Activated CD4-positive, alpha-beta T cell treated with anti-CD3 and anti-CD28 coated beads for 48 hours (primary cell): Measurements from ENCODE around the gene SNAP47.

Source experiments
- DNase-seq: peaks from one replicate; pipeline ENCODE4 v3.0.0-alpha.2; 2020

Gene SNAP47

GRCh38 chr1:227805606-227806197, 70.5 kb downstream of the SNAP47 start:
- DNase-seq, result no peak

DNA sequence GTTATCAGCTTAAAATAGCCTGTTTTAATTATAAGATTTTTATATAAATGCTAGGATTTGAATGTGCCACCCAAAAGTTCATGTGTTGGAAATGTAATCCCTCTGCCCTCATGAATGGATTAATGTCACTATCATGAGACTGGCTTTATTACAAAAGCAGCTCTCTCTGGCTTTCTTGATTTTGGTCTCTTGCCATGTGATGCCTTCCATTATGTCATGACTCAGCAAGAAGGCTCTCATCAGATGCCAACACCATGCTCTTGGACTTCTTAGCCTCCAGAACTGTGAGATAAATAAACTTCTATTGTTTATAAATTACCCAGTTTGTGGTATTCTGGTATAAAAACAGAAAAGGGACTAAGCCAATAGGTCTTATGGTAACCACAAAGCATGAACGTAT, 73.3 kb downstream of the SNAP47 start:
- no peak for DNase-seq

DNA sequence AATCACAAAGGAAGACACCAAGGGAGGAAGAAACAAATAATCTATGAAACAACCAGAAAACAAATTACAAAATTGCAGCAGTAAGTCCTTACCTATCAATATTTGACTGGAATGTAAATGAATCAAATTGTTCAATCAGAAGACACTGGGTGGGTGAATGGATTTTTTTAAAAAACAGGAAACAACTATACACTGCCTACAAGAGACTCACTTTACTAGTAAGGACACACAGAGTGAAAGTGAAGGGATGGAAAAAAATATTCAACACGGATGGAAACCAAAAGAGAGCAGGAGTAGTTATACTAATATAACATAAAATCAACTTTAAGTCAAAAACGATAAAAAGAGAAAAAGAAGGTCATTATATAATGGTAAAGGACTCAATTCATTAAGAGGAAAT, 73.8 kb downstream of the SNAP47 start:
- DNase-seq, result no peak

DNA sequence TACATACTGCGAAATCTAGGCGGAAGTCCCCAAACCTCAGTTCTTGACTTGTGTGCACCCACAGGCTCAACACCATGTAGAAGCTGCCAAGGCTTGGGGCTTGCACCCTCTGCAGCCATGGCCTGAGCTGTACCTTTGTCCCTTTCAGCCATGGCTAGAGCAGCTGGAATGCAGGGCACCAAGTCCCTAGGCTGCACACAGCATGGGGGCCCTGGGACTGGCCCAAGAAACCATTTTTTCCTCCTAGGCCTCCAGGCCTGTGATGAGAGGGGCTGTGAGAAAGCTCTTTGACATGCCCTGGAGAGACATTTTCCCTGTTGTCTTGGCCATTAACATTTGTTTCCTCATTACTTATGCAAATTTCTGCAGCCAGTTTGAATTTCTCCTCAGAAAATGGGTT, 78.7 kb downstream of the SNAP47 start:
- DNase-seq, result no peak

DNA sequence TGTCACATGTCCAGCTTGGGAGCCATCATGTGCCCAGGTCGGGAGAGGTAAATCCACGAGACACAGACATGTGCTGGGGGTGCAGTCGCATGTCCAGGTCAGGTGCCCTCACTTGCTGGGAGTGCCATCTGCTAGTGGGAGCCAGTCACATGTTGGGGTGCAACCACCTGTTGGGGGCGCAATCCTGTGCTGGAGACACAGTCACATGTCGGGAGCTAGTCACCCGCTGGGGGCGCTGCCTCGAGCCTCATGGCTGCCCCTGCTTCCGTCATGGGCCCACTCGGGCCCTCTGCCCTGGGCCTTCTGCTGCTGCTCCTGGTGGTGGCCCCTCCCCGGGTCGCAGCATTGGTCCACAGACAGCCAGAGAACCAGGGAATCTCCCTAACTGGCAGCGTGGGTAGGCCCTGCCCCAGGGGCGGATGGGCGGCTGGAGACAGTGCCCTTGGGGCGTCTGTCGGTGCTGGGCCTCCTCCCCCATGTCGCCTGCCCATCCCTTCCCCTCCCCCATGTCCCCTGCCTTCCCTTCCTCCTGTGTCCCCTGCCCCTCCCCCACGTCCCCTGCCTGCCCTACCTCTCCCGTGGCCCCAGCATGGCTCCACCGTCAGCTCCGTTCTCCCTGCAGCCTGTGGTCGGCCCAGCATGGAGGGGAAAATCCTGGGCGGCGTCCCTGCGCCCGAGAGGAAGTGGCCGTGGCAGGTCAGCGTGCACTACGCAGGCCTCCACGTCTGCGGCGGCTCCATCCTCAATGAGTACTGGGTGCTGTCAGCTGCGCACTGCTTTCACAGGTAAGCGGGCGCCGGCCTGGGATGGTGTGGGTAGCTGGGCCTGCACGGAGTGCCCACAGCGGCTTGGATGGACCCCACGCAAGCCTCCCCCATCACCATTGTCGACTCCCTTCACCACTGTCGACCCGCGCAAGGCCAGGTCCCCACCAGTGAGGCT, 80.5 kb downstream of the SNAP47 start, which contains the start of gene PRSS38:
TSS of gene PRSS38 (plus strand) at position 208 of the 942 bp plus-strand sequence. CDS start at position 250, 42 bp downstream.
- DNase-seq, result no peak

DNA sequence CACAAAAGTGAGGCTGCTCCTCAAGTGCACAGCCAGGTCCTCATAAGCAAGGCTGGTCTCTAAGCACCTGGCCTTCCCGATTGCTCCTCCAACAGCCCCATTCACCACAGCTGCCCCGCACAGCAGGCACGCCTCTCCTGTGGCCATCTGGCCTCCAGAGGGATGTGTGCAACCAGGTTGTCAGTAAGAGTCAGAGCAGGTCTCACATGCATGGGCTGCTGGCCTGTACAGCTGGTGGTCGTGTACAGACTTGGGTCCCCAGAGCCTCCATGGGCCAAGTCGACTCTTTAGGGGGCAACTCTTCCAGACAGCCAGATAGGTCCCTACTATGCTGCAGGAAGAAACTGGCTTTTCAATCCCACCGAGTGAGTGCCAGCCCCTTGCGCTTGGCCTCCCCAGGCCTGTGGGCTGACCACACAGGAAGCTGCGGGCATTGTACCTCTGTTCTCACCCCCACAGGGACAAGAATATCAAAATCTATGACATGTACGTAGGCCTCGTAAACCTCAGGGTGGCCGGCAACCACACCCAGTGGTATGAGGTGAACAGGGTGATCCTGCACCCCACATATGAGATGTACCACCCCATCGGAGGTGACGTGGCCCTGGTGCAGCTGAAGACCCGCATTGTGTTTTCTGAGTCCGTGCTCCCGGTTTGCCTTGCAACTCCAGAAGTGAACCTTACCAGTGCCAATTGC, 81.7 kb downstream of the SNAP47 start:
- DNase-seq, result no peak

GRCh38 chr1:227823537-227823936, 88.3 kb downstream of the SNAP47 start:
- no peak for DNase-seq

GRCh38 chr1:227824204-227824603, 89.0 kb downstream of the SNAP47 start:
- DNase-seq, result no peak

DNA sequence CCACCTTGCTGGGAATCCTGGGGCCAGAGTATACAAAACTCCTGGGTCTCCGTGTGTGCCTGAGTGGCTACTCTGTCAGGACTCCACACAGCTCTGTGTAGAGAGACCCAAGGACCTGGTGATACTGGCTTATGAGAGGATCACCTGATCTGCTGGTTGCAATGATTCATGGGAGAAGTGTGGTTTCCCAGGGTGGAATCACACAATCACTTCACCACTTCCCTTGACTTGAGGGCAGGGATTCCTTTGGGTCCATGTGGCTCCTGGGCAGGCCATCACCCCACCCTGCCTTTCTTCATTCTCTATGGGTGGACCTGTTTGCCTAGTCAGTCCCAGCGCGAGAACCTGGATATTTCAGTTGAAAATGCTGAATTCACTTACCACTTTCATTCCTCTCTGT, 93.6 kb downstream of the SNAP47 start:
- no peak for DNase-seq
